ENCODE measurements around the gene SEZ6L.
"Not testable (repeated sequence)": the region's sequence is repeated elsewhere in the genome, so short reads cannot be mapped to it uniquely, and the experiment has no call there.

Gene SEZ6L

GRCh38 chr22:26391623-26392022, 222.4 kb downstream of the SEZ6L start:
- FAIRE-seq = no peak

GRCh38 chr22:26393929-26394328, 224.7 kb downstream of the SEZ6L start:
- no peak for FAIRE-seq

- FAIRE-seq = no peak
These were observed 225.5 kb downstream of the SEZ6L start for GRCh38 chr22:26394777-26395176.

- no peak for FAIRE-seq
These were observed 226.7 kb downstream of the SEZ6L start for GRCh38 chr22:26395926-26396325.

GRCh38 chr22:26398741-26399153, 229.5 kb downstream of the SEZ6L start:
- peak; percentile 88 for FAIRE-seq

GRCh38 chr22:26399289-26399688, 230.0 kb downstream of the SEZ6L start:
- FAIRE-seq = no peak

GRCh38 chr22:26401726-26402125, 232.5 kb downstream of the SEZ6L start:
- no peak for FAIRE-seq

GRCh38 chr22:26404851-26405421, 235.7 kb downstream of the SEZ6L start:
- no peak for FAIRE-seq

- no peak for FAIRE-seq
These were observed 236.9 kb downstream of the SEZ6L start for GRCh38 chr22:26406118-26406517.

- FAIRE-seq = not testable (repeated sequence)
These were observed 239.4 kb downstream of the SEZ6L start for GRCh38 chr22:26408562-26409220.

- no peak for FAIRE-seq
These were observed 240.6 kb downstream of the SEZ6L start for GRCh38 chr22:26409719-26410335.

- FAIRE-seq = no peak
These were observed 241.1 kb downstream of the SEZ6L start for GRCh38 chr22:26410386-26410785.

- no peak for FAIRE-seq
These were observed 245.1 kb downstream of the SEZ6L start for GRCh38 chr22:26414347-26414746.

- FAIRE-seq = no peak
These were observed 247.0 kb downstream of the SEZ6L start for GRCh38 chr22:26416256-26416655.

GRCh38 chr22:26416670-26417276, 247.5 kb downstream of the SEZ6L start:
- FAIRE-seq = no peak

GRCh38 chr22:26417406-26417805, 248.1 kb downstream of the SEZ6L start:
- no peak for FAIRE-seq

GRCh38 chr22:26418620-26419019, 249.4 kb downstream of the SEZ6L start:
- no peak for FAIRE-seq

- FAIRE-seq = no peak
These were observed 257.7 kb downstream of the SEZ6L start for GRCh38 chr22:26426924-26427323.

GRCh38 chr22:26428515-26429457, 259.5 kb downstream of the SEZ6L start, which contains the start of gene ASPHD2:
ASPHD2 (plus strand) TSS chr22:26429260; CDS start chr22:26433616, 4,356 bp downstream.
- FAIRE-seq = no peak

GRCh38 chr22:26429458-26430286, 260.4 kb downstream of the SEZ6L start:
- FAIRE-seq = no peak

- no peak for FAIRE-seq
These were observed 261.3 kb downstream of the SEZ6L start for GRCh38 chr22:26430600-26430999.

Measured in islet of Langerhans (tissue), 1 donor.